T-cell (primary cell): Measurements from ENCODE around the gene VPS37C. TPM values are rescaled to one million over a fixed set of nuclear protein-coding genes. Genes with fewer than 3 reads are reported as not detected.

Experiments used
- ATAC-seq, 4 experiments: fragments of 200-7000 bp in 3 of 4; fragments of 150-1000 bp in 1 of 4; cut with Tn5 transposase; replicated peaks in 1 of 4; 1 replicate in 3 of 4; 2 replicates in 1 of 4; pipeline ENCODE4 v1.10.0; 2021; ENCODE audit warnings: moderate library complexity in 3 of 4, mild to moderate bottlenecking in 2 of 4, moderate number of reproducible peaks in 1 of 4
- CTCF ChIA-PET, 2 donors: fragments of 300-600 bp; sonication (Branson Sonifier 250); formaldehyde crosslinking; loops; one replicate each; lab custom pipeline; 2022; ENCODE audit warnings: antibody characterized with exemption in 2 of 2; lab: Charles Lee
- POLR2A ChIA-PET, 2 donors: fragments of 300-600 bp; sonication (Branson Sonifier 250); formaldehyde crosslinking; loops; one replicate each; lab custom pipeline; 2022; ENCODE audit warnings: antibody characterized with exemption in 2 of 2; lab: Charles Lee
- DNase-seq, 35 experiments: peaks; one replicate each; pipeline versions ENCODE4 v3.0.0 to v3.0.0-alpha.2; 2013 to 2023
- H3K27ac ChIP-seq: one replicate; pipeline ENCODE4 v1.5.1; 2013; ENCODE audit warnings: low read length
- H3K27me3 ChIP-seq, 2 experiments: replicated peaks in 1 of 2; 1 replicate in 1 of 2; 2 replicates in 1 of 2; pipeline versions ENCODE4 v1.6.1 to v1.7.0; 2013; ENCODE audit warnings: low read length in 1 of 2, mixed read lengths in 1 of 2; ENCODE audit not compliant: control insufficient read depth in 2 of 2, insufficient read depth in 2 of 2; ENCODE audit errors: extremely low read depth in 1 of 2
- H3K36me3 ChIP-seq, 2 donors: 1 replicate in 1 of 2; 2 replicates in 1 of 2; pipeline versions ENCODE4 v1.6.1 to v1.7.0; 2013; ENCODE audit warnings: low read length in 1 of 2; ENCODE audit not compliant: control insufficient read depth in 2 of 2, insufficient read depth in 1 of 2; ENCODE audit errors: extremely low read depth in 1 of 2
- H3K4me1 ChIP-seq, 2 experiments: 1 replicate in 1 of 2; 2 replicates in 1 of 2; pipeline versions ENCODE4 v1.6.1 to v1.7.0; 2013; ENCODE audit warnings: low read length in 2 of 2, mixed read lengths in 1 of 2; ENCODE audit not compliant: insufficient read depth in 2 of 2, control insufficient read depth in 1 of 2; ENCODE audit errors: extremely low read depth in 1 of 2
- H3K4me3 ChIP-seq, 2 donors: 1 replicate in 1 of 2; 2 replicates in 1 of 2; pipeline versions ENCODE4 v1.5.1 to v1.7.0; 2013; ENCODE audit warnings: mild to moderate bottlenecking in 2 of 2, low read length in 1 of 2, moderate library complexity in 1 of 2; ENCODE audit not compliant: control insufficient read depth in 1 of 2; ENCODE audit errors: extremely low read depth in 1 of 2
- H3K9me3 ChIP-seq: 2 replicates; pipeline ENCODE4 v1.7.0; 2013
- H3K27ac Mint-ChIP-seq, 2 donors: one replicate each; pipeline ENCODE4 v1.8.0; 2020 to 2021; ENCODE audit warnings: mild to moderate bottlenecking in 2 of 2, mixed read lengths in 2 of 2
- H3K27me3 Mint-ChIP-seq, 2 donors: one replicate each; pipeline ENCODE4 v1.8.0; 2021 to 2022; ENCODE audit warnings: mixed read lengths in 2 of 2
- H3K36me3 Mint-ChIP-seq: one replicate; pipeline ENCODE4 v1.8.0; 2021; ENCODE audit warnings: mixed read lengths
- H3K4me1 Mint-ChIP-seq, 3 donors: one replicate each; pipeline ENCODE4 v1.8.0; 2020 to 2022; ENCODE audit warnings: mixed read lengths in 3 of 3, mild to moderate bottlenecking in 1 of 3
- H3K4me3 Mint-ChIP-seq, 3 donors: one replicate each; pipeline ENCODE4 v1.8.0; 2020 to 2022; ENCODE audit warnings: mild to moderate bottlenecking in 3 of 3, mixed read lengths in 3 of 3, moderate library complexity in 3 of 3
- H3K9me3 Mint-ChIP-seq, 3 donors: one replicate each; pipeline ENCODE4 v1.8.0; 2020 to 2022; ENCODE audit warnings: mixed read lengths in 3 of 3
- WGBS: methylation state at CpG from one replicate; pipeline ENCODE4 v1.1.5; 2013; ENCODE audit warnings: missing lambda C conversion rate; ENCODE audit not compliant: insufficient coverage; 5-methylcytosine and 5-hydroxymethylcytosine counted together
- total RNA-seq, 35 experiments: library from RNA in 6 of 35; stranded (reverse) in 6 of 35; fragments of 120-200 nt in 1 of 35; gene quantifications; one replicate each; pipeline versions ENCODE4 v1.2.1 to v1.2.4 and lab custom pipeline; 2013 to 2026

VPS37C gene
- total RNA-seq, 5 donors from 2014 or later (not counting 1 experiment from before 2014, with no cell fraction given): 3.3 to 7.9 (median 7.3) TPM

- Histone ChIP-seq H3K4me3 (peak overlapping the region; percentile 57 to 59), H3K27me3 (no peaks in the 10 kb centered on the region), H3K36me3 (peaks cover 0 to 2% of the 10 kb centered on the region in 2 donors), H3K27ac (peak overlapping the region; percentile 82), H3K4me1 (peaks cover 12 to 20% of the 10 kb centered on the region in 2 experiments), H3K9me3 (no peaks in the 10 kb centered on the region)
- POLR2A ChIA-PET: interaction anchor here in 1 of 2 donors (0.6 kb wide), 2 partner anchors 20 to 118 kb away, joined by 3 to 4 read pairs; no protein-coding TSS in a partner anchor
- Mint-ChIP-seq H3K9me3 (peaks cover 0 to 4% (median 3%) of the 10 kb centered on the region in 3 donors), H3K4me3 (peak overlapping the region; percentile 75 to 80 (median 78)), H3K27me3 (no peaks in the 10 kb centered on the region), H3K27ac (peak overlapping the region; percentile 88 to 92), H3K4me1 (peaks cover 40 to 62% (median 54%) of the 10 kb centered on the region in 3 donors), H3K36me3 (peaks cover 8% of the 10 kb centered on the region)
- WGBS: 0% methylated on average over 4 of the region's 25 CpGs
- no peak for ATAC-seq
- DNase-seq: peak in 1 of 35 experiments; percentile 8
- CTCF ChIA-PET: no interaction called here
These were observed 588 bp downstream of the VPS37C start for GRCh38 chr11:61160487-61161189.

DNA sequence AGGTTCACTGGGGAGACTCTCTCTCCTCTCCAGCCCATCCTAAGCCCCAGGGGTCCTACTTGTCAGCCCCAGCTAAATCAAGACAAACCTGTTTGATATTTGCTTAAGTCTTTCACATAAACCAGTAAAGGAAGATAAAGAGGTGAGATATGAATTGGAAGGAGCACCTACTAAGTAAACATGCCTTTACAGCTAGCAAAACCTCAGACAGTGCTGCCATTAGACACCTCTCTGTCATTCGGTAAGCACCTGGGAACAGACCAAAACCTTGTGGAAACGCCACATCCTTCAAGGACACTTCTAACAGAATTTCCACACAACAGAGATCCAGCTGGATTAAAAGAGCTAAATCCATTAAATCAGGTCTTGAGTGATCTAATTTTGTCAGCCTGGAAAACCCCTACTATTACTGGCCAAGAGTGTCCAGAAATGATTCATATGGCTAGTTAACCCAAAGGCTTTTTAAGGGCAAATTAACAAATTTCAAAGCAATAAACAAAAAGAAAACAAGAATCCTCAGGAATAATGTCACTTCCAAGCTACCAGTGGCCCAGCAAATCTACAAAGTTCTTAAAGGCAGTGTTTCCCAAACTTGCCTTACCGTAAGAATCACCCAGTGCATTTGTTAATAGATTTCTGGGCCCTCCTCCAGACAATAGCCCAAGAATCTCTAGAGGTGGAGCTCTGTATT is 2.4 kb downstream of the VPS37C start:
- H3K36me3 Mint-ChIP-seq: peaks cover 25% of the 10 kb centered on the region
- peaks cover 8 to 20% of the 10 kb centered on the region in 2 experiments for H3K4me1 ChIP-seq
- no peaks in the 10 kb centered on the region for H3K27me3 Mint-ChIP-seq
- H3K9me3 ChIP-seq: peaks cover 4% of the 10 kb centered on the region
- WGBS: no CpG with 5 or more reads among the region's 3 CpGs
- peak overlapping the region; percentile 12 for H3K27ac ChIP-seq
- peaks cover 0 to 4% of the 10 kb centered on the region in 2 donors for H3K36me3 ChIP-seq
- no peak for ATAC-seq
- H3K4me3 Mint-ChIP-seq: peak overlapping the region in 2 of 3 donors; percentile 7 to 18
- H3K4me1 Mint-ChIP-seq: peaks cover 35 to 49% (median 47%) of the 10 kb centered on the region in 3 donors
- ChIA-PET POLR2A (interaction anchor here in 1 of 2 donors (0.7 kb wide), 1 partner anchor 75 kb away, joined by 3 read pairs; no protein-coding TSS in a partner anchor), CTCF (interaction anchor here in 1 of 2 donors (0.6 kb wide), 1 partner anchor 28 kb away, joined by 4 read pairs; no protein-coding TSS in a partner anchor)
- DNase-seq: no peak
- peak overlapping the region; percentile 71 to 83 for H3K27ac Mint-ChIP-seq
- no peak overlapping the region for H3K4me3 ChIP-seq
- H3K27me3 ChIP-seq: no peaks in the 10 kb centered on the region
- H3K9me3 Mint-ChIP-seq: peaks cover 7 to 20% (median 11%) of the 10 kb centered on the region in 3 donors

DNA sequence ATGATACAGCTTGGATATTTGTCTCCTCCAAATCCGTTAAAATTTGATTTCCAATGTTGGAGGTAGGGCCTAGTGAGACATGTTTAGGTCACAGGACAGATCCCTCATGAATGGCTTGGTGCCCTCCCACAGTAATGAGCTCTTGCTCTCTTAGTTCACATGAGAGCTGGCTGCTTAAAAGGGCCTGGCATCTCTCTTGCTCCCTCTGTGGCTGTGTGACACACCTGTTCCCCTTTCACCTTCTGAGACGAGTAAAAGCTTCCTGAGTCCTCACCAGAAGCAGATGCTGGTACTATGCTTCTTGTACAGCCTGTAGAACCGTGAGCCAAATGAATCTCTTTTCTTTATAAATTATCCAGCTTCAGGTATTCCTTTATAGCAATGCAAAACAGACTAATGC is 3.5 kb downstream of the VPS37C start:
- Mint-ChIP-seq H3K27me3 (no peaks in the 10 kb centered on the region), H3K9me3 (peaks cover 7 to 20% (median 11%) of the 10 kb centered on the region in 3 donors), H3K4me3 (no peak overlapping the region), H3K36me3 (peaks cover 25% of the 10 kb centered on the region), H3K4me1 (peaks cover 33 to 49% (median 42%) of the 10 kb centered on the region in 3 donors), H3K27ac (peak overlapping the region in 1 of 2 donors; percentile 68)
- ChIA-PET POLR2A (interaction anchor here in 1 of 2 donors (0.6 kb wide), 1 partner anchor 20 kb away, joined by 4 read pairs; no protein-coding TSS in a partner anchor), CTCF (interaction anchor here in 1 of 2 donors (1.0 kb wide), 1 partner anchor 30 kb away, joined by 3 read pairs; no protein-coding TSS in a partner anchor)
- ATAC-seq: no peak
- WGBS: 64% methylated on average over 3 of the region's 3 CpGs
- no peak overlapping the region for H3K4me3 ChIP-seq
- DNase-seq: no peak
- peaks cover 4% of the 10 kb centered on the region for H3K9me3 ChIP-seq
- H3K27ac ChIP-seq: no peak overlapping the region
- no peaks in the 10 kb centered on the region for H3K27me3 ChIP-seq
- H3K36me3 ChIP-seq: peaks cover 0 to 4% of the 10 kb centered on the region in 2 donors
- H3K4me1 ChIP-seq: peaks cover 8 to 20% of the 10 kb centered on the region in 2 experiments

GRCh38 chr11:61155741-61156140 is 5.5 kb downstream of the VPS37C start:
- Mint-ChIP-seq H3K4me1 (peaks cover 22 to 44% (median 29%) of the 10 kb centered on the region in 3 donors), H3K27ac (no peak overlapping the region), H3K36me3 (peaks cover 30% of the 10 kb centered on the region), H3K27me3 (no peaks in the 10 kb centered on the region), H3K4me3 (no peak overlapping the region), H3K9me3 (peaks cover 7 to 20% (median 11%) of the 10 kb centered on the region in 3 donors)
- Histone ChIP-seq H3K4me3 (no peak overlapping the region), H3K27me3 (no peaks in the 10 kb centered on the region), H3K27ac (no peak overlapping the region), H3K9me3 (peaks cover 4% of the 10 kb centered on the region), H3K36me3 (peaks cover 0 to 4% of the 10 kb centered on the region in 2 donors), H3K4me1 (peaks cover 4 to 7% of the 10 kb centered on the region in 2 experiments)
- ATAC-seq (no peak), DNase-seq (no peak)
- CTCF ChIA-PET: no interaction called here
- no CpG with 5 or more reads among the region's 5 CpGs for WGBS
- POLR2A ChIA-PET: interaction anchor here in 1 of 2 donors (0.8 kb wide), 1 partner anchor 9 kb away, joined by 3 read pairs; no protein-coding TSS in a partner anchor

- no CpG with 5 or more reads among the region's 1 CpG for WGBS
- Histone ChIP-seq H3K4me3 (no peak overlapping the region), H3K27ac (no peak overlapping the region), H3K4me1 (peaks cover under 1 to 3% of the 10 kb centered on the region in 2 experiments), H3K9me3 (peaks cover 4% of the 10 kb centered on the region), H3K36me3 (peaks cover 0 to 4% of the 10 kb centered on the region in 2 donors), H3K27me3 (no peaks in the 10 kb centered on the region)
- Mint-ChIP-seq H3K4me1 (peaks cover 19 to 40% (median 25%) of the 10 kb centered on the region in 3 donors), H3K36me3 (peaks cover 30% of the 10 kb centered on the region), H3K9me3 (peaks cover 7 to 20% (median 11%) of the 10 kb centered on the region in 3 donors), H3K27ac (no peak overlapping the region), H3K4me3 (no peak overlapping the region), H3K27me3 (no peaks in the 10 kb centered on the region)
- no peak for ATAC-seq
- POLR2A ChIA-PET: interaction anchor here in 1 of 2 donors (0.8 kb wide), 1 partner anchor 9 kb away, joined by 3 read pairs; no protein-coding TSS in a partner anchor
- CTCF ChIA-PET: no interaction called here
- DNase-seq: no peak
These were observed 5.9 kb downstream of the VPS37C start for GRCh38 chr11:61155312-61155711.

- Histone ChIP-seq H3K4me1 (no peaks in the 10 kb centered on the region), H3K9me3 (peaks cover 4% of the 10 kb centered on the region), H3K36me3 (peaks cover 0 to 4% of the 10 kb centered on the region in 2 donors), H3K27ac (no peak overlapping the region), H3K27me3 (no peaks in the 10 kb centered on the region), H3K4me3 (no peak overlapping the region)
- Mint-ChIP-seq H3K36me3 (peaks cover 30% of the 10 kb centered on the region), H3K27me3 (no peaks in the 10 kb centered on the region), H3K4me3 (no peak overlapping the region), H3K9me3 (peaks cover 7 to 20% (median 11%) of the 10 kb centered on the region in 3 donors), H3K27ac (no peak overlapping the region), H3K4me1 (peaks cover 14 to 34% (median 22%) of the 10 kb centered on the region in 3 donors)
- CTCF ChIA-PET: no interaction called here
- POLR2A ChIA-PET: interaction anchor here in 1 of 2 donors (0.6 to 1.3 kb wide), 3 partner anchors 13 to 309 kb away, joined by 3 to 8 read pairs (median 4); no protein-coding TSS in a partner anchor
- ATAC-seq (no peak), DNase-seq (no peak)
- WGBS: no CpG with 5 or more reads among the region's 4 CpGs
These were observed 6.7 kb downstream of the VPS37C start for GRCh38 chr11:61154528-61154927.
